IMR-90 (cell line): ENCODE results near the gene CATSPERZ. TPM values are rescaled to one million over a fixed set of nuclear protein-coding genes. Genes with fewer than 3 reads are reported as not detected.

Source experiments
- ATAC-seq: fragments of 200-7000 bp; cut with Tn5 transposase; 2 replicates; pipeline ENCODE4 v1.9.1; 2020; ENCODE audit warnings: low read depth, mild to moderate bottlenecking, moderate library complexity
- BruUV-seq: library from RNA; stranded (reverse); fragments of 400-500 nt; replicated peaks from 2 replicates; lab custom pipeline; 2021; lab: Mats Ljungman, UMichigan
- CTCF ChIA-PET: fragments of 300-600 bp; formaldehyde crosslinking; extraction: SDS; loops from one replicate; lab custom pipeline; 2021; ENCODE audit warnings: antibody characterized with exemption; lab: Yijun Ruan, JAX
- POLR2A ChIA-PET: fragments of 300-600 bp; sonication (Branson Sonifier 250); formaldehyde crosslinking; loops from one replicate; lab custom pipeline; 2022; ENCODE audit warnings: antibody characterized with exemption; ENCODE audit not compliant: unreplicated experiment; lab: Charles Lee
- DNase-seq: peaks from one replicate; pipeline ENCODE4 v3.0.0; 2013
- H2AFZ ChIP-seq: replicated peaks from 2 replicates; pipeline ENCODE3; 2013; ENCODE audit warnings: low read length, mild to moderate bottlenecking; ENCODE audit not compliant: poor library complexity
- H2AK5ac ChIP-seq: 2 replicates; pipeline ENCODE4 v1.6.1; 2013; ENCODE audit warnings: low read depth, low read length, inconsistent platforms
- H2AK9ac ChIP-seq: replicated peaks from 2 replicates; pipeline ENCODE3; 2013; ENCODE audit warnings: mild to moderate bottlenecking, low read depth, low read length, moderate library complexity; ENCODE audit not compliant: poor library complexity
- H2BK120ac ChIP-seq: 2 replicates; pipeline ENCODE4 v1.6.1; 2013; ENCODE audit warnings: low read depth, low read length, inconsistent platforms
- H2BK15ac ChIP-seq: 3 replicates; pipeline ENCODE4 v1.6.1; 2013; ENCODE audit warnings: low read depth, low read length, inconsistent platforms
- H2BK20ac ChIP-seq: 2 replicates; pipeline ENCODE4 v1.6.1; 2013; ENCODE audit warnings: low read depth, mild to moderate bottlenecking, inconsistent platforms, low read length, moderate library complexity
- H2BK5ac ChIP-seq: 2 replicates; pipeline ENCODE4 v1.6.1; 2013; ENCODE audit warnings: mild to moderate bottlenecking, low read depth, low read length, inconsistent platforms; ENCODE audit not compliant: poor library complexity, severe bottlenecking
- H3K14ac ChIP-seq: replicated peaks from 2 replicates; pipeline ENCODE4 v1.6.1; 2013; ENCODE audit warnings: low read depth, low read length, inconsistent platforms
- H3K18ac ChIP-seq: 2 replicates; pipeline ENCODE4 v1.6.1; 2013; ENCODE audit warnings: low read depth, low read length, control low read depth
- H3K23ac ChIP-seq: 2 replicates; pipeline ENCODE4 v1.6.1; 2013; ENCODE audit warnings: low read depth, low read length, inconsistent platforms
- H3K27ac ChIP-seq: 2 replicates; pipeline ENCODE4 v1.5.1; 2013; ENCODE audit warnings: mild to moderate bottlenecking, control low read depth, low read length; ENCODE audit not compliant: insufficient read depth
- H3K27me3 ChIP-seq: 2 replicates; pipeline ENCODE4 v1.6.1; 2013; ENCODE audit warnings: low read length; ENCODE audit not compliant: control insufficient read depth, insufficient read depth
- H3K36me3 ChIP-seq: 2 replicates; pipeline ENCODE4 v1.6.1; 2013; ENCODE audit warnings: low read length, mixed read lengths; ENCODE audit not compliant: control insufficient read depth, insufficient read depth
- H3K4ac ChIP-seq: 2 replicates; pipeline ENCODE4 v1.6.1; 2013; ENCODE audit warnings: low read depth, low read length, inconsistent platforms
- H3K4me1 ChIP-seq: 2 replicates; pipeline ENCODE4 v1.6.1; 2013; ENCODE audit warnings: low read length, mixed read lengths; ENCODE audit not compliant: control insufficient read depth, insufficient read depth
- H3K4me2 ChIP-seq: 2 replicates; pipeline ENCODE4 v1.6.1; 2013; ENCODE audit warnings: low read depth, mild to moderate bottlenecking, control low read depth, low read length, moderate library complexity
- H3K4me3 ChIP-seq: 2 replicates; pipeline ENCODE4 v1.5.1; 2013; ENCODE audit warnings: low read depth, mild to moderate bottlenecking, control low read depth, low read length, moderate library complexity; ENCODE audit not compliant: insufficient read depth
- H3K56ac ChIP-seq: 2 replicates; pipeline ENCODE4 v1.6.1; 2013; ENCODE audit warnings: low read length, inconsistent platforms; ENCODE audit not compliant: insufficient read depth; ENCODE audit errors: extremely low read depth
- H3K79me1 ChIP-seq, 2 experiments: 2 replicates each; pipeline ENCODE4 v1.6.1; 2013; ENCODE audit warnings: low read length in 2 of 2, inconsistent platforms in 1 of 2, low read depth in 1 of 2
- H3K9ac ChIP-seq: 2 replicates; pipeline ENCODE4 v1.6.1; 2013; ENCODE audit warnings: low read depth, low read length, control low read depth
- H3K9me1 ChIP-seq: 2 replicates; pipeline ENCODE4 v1.6.1; 2013; ENCODE audit warnings: low read length, inconsistent platforms; ENCODE audit not compliant: insufficient read depth
- H3K9me3 ChIP-seq: 2 replicates; pipeline ENCODE4 v1.6.1; 2013; ENCODE audit warnings: low read length; ENCODE audit not compliant: control insufficient read depth, insufficient read depth
- H4K20me1 ChIP-seq: 2 replicates; pipeline ENCODE4 v1.6.1; 2013; ENCODE audit warnings: low read length, inconsistent platforms; ENCODE audit not compliant: insufficient read depth
- H4K5ac ChIP-seq: 2 replicates; pipeline ENCODE4 v1.6.1; 2013; ENCODE audit warnings: mild to moderate bottlenecking, low read depth, low read length, control low read depth
- H4K8ac ChIP-seq, 2 experiments: 2 replicates each; pipeline ENCODE4 v1.6.1; 2013; ENCODE audit warnings: low read depth in 2 of 2, low read length in 2 of 2, control low read depth in 1 of 2, inconsistent platforms in 1 of 2
- H4K91ac ChIP-seq: 2 replicates; pipeline ENCODE4 v1.6.1; 2013; ENCODE audit warnings: low read depth, low read length, inconsistent platforms; ENCODE audit not compliant: insufficient read depth
- BHLHE40 ChIP-seq: fragments of 150-350 bp; IDR thresholded peaks from 2 replicates; pipeline ENCODE4 v1.6.1; 2016; ENCODE audit warnings: mild to moderate bottlenecking, low read depth, low read length
- CEBPB ChIP-seq: IDR thresholded peaks from 2 replicates; pipeline ENCODE4 v1.6.1; 2012; ENCODE audit warnings: low read depth, low read length, improper control_type of control experiment
- CHD1 ChIP-seq: IDR thresholded peaks from 2 replicates; pipeline ENCODE4 v1.6.1; 2012; ENCODE audit warnings: low read depth, low read length, improper control_type of control experiment
- FOS ChIP-seq: fragments of 150-350 bp; IDR thresholded peaks from 2 replicates; pipeline ENCODE4 v1.6.1; 2016; ENCODE audit warnings: low read depth, low read length
- MAFK ChIP-seq: IDR thresholded peaks from 2 replicates; pipeline ENCODE4 v1.6.1; 2012; ENCODE audit warnings: low read depth, low read length, improper control_type of control experiment
- MAZ ChIP-seq: IDR thresholded peaks from 2 replicates; pipeline ENCODE4 v1.6.1; 2012; ENCODE audit warnings: low read depth, mild to moderate bottlenecking, low read length, improper control_type of control experiment, moderate library complexity, borderline replicate concordance
- MXI1 ChIP-seq: IDR thresholded peaks from 2 replicates; pipeline ENCODE4 v1.6.1; 2012; ENCODE audit warnings: low read depth, mild to moderate bottlenecking, low read length, moderate library complexity, borderline replicate concordance
- NFE2L2 ChIP-seq: fragments of 150-350 bp; IDR thresholded peaks from 2 replicates; pipeline ENCODE4 v1.6.1; 2016; ENCODE audit warnings: low read depth, mild to moderate bottlenecking, low read length
- POLR2A ChIP-seq: IDR thresholded peaks from 2 replicates; pipeline ENCODE4 v1.6.1; 2012; ENCODE audit warnings: mild to moderate bottlenecking, low read depth, low read length
- RAD21 ChIP-seq: IDR thresholded peaks from 2 replicates; pipeline ENCODE4 v1.6.1; 2012; ENCODE audit warnings: low read length, improper control_type of control experiment
- RCOR1 ChIP-seq: IDR thresholded peaks from 2 replicates; pipeline ENCODE4 v1.6.1; 2012; ENCODE audit warnings: mild to moderate bottlenecking, low read length, improper control_type of control experiment; ENCODE audit not compliant: insufficient replicate concordance
- RFX5 ChIP-seq: IDR thresholded peaks from 2 replicates; pipeline ENCODE4 v1.8.0; 2012; ENCODE audit warnings: low read depth, mild to moderate bottlenecking, low read length, moderate library complexity
- SMC3 ChIP-seq: fragments of 150-350 bp; IDR thresholded peaks from 2 replicates; pipeline ENCODE4 v1.6.1; 2016; ENCODE audit warnings: low read depth, mild to moderate bottlenecking, antibody characterized with exemption, low read length, moderate library complexity
- WGBS, 2 experiments: methylation state at CpG; one replicate each; pipeline versions ENCODE4 v1.1.5 to v1.1.7; 2013; ENCODE audit warnings: missing lambda C conversion rate in 2 of 2; ENCODE audit not compliant: insufficient read length in 1 of 2; ENCODE audit errors: extremely low coverage in 2 of 2; 5-methylcytosine and 5-hydroxymethylcytosine counted together
- dilution Hi-C: fragments of 300-500 bp; cut with HindIII; formaldehyde crosslinking; loops from one replicate; pipeline ENCODE4 v1.14.3; 2018; ENCODE audit warnings: low sequenced_read_pairs; ENCODE audit not compliant: unreplicated experiment
- in situ Hi-C: fragments of 300-500 bp; cut with MboI; formaldehyde crosslinking; loops from 3 replicates; pipeline ENCODE4 v1.14.3; 2019; ENCODE audit warnings: low sequenced_read_pairs, inconsistent platforms, mixed read lengths
- intact Hi-C: fragments of 100-400 bp; cut with micrococcal nuclease; formaldehyde crosslinking; loops from 2 replicates; pipeline ENCODE4 v1.10.0; 2022
- polyA plus RNA-seq, 3 experiments: library from polyadenylated mRNA; depleted of rRNA; stranded (reverse); fragments of >200 nt; gene quantifications; 2 replicates each; pipeline ENCODE4 v1.2.3, GENCODE V29; 2012; ENCODE audit warnings: low replicate concordance in 1 of 3
- total RNA-seq: library from RNA; depleted of rRNA; stranded (reverse); fragments of >200 nt; gene quantifications from 2 replicates; pipeline ENCODE4 v1.2.3, GENCODE V29; 2012
- TF ChIP-seq, protein P1 (sequence below): conservative IDR thresholded peaks from 2 replicates; pipeline ENCODE4 v1.5.1; 2012; ENCODE audit warnings: mild to moderate bottlenecking, low read depth, low read length, improper control_type of control experiment
- TF ChIP-seq, protein P2 (sequence below): fragments of 150-350 bp; IDR thresholded peaks from 2 replicates; pipeline ENCODE4 v1.6.1; 2016; ENCODE audit warnings: low read depth, mild to moderate bottlenecking, low read length, moderate library complexity, borderline replicate concordance
- TF ChIP-seq, protein P3 (sequence below): fragments of 150-350 bp; IDR thresholded peaks from 2 replicates; pipeline ENCODE4 v1.6.1; 2017; ENCODE audit warnings: mild to moderate bottlenecking, antibody characterized with exemption, low read length, low read depth

The CATSPERZ gene
- total and polyA plus RNA-seq, 2 of the 4 experiments (the other 2 are of a cell fraction): not detected

DNA sequence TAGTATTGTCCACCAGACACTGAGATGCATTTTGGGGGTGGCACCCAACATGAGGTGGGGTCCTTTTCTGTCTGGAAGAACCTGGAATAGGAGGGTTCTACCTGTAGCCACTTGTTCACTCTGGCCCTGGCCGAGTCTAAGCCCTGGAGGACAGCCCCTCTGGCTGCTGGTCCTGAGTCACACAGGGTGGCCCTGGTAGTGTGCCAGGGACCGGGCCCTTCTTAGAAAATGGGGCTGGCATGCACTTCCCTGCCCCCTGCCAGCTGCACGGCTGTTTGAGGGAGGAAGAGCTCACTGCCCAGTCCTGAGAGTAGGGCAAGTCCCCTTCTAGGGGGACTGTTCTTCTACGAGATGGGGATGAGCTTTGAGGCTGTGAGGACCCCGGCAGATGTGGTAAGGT is 46.7 kb upstream of the CATSPERZ start:
- intact Hi-C loops (no loop called here), in situ Hi-C loops (no loop called here), dilution Hi-C loops (no loop called here)
- Histone ChIP-seq H3K9me1 (no peaks in the 10 kb centered on the region), H3K56ac (no peak overlapping the region), H3K9ac (no peak overlapping the region), H3K4ac (no peak overlapping the region), H4K91ac (no peak overlapping the region), H3K4me1 (peaks cover 10% of the 10 kb centered on the region), H3K14ac (no peak overlapping the region), H4K20me1 (peaks cover 5% of the 10 kb centered on the region; the same call in 1 of the 2 replicates), H2BK20ac (no peak overlapping the region), H3K79me1 (peaks cover 8 to 61% of the 10 kb centered on the region in 2 experiments), H3K4me3 (no peak overlapping the region), H3K27ac (no peak overlapping the region), H2AFZ (no peak overlapping the region), H3K27me3 (no peaks in the 10 kb centered on the region), H2BK5ac (no peak overlapping the region), H4K5ac (no peak overlapping the region), H2AK9ac (no peak overlapping the region), H3K23ac (no peak overlapping the region), H3K18ac (no peak overlapping the region), H3K9me3 (no peaks in the 10 kb centered on the region), H2AK5ac (no peak overlapping the region), H3K4me2 (no peak overlapping the region), H3K36me3 (peaks cover 25% of the 10 kb centered on the region), H2BK120ac (no peak overlapping the region), H4K8ac (no peak overlapping the region), H2BK15ac (no peak overlapping the region)
- no peak for ATAC-seq
- BruUV-seq: no TSS peak
- CTCF ChIA-PET: no interaction called here
- WGBS, 2 experiments: 80% methylated on average over 1 of the region's 5 CpGs; no CpG with 5 or more reads in 1 of the 2 experiments
- no peak for DNase-seq
- POLR2A ChIA-PET: no interaction called here
- no peak for TF ChIP-seq MAZ
- no peak for TF ChIP-seq SMC3
- no peak for TF ChIP-seq RFX5
- TF ChIP-seq POLR2A: no peak
- TF ChIP-seq, protein P1, sequence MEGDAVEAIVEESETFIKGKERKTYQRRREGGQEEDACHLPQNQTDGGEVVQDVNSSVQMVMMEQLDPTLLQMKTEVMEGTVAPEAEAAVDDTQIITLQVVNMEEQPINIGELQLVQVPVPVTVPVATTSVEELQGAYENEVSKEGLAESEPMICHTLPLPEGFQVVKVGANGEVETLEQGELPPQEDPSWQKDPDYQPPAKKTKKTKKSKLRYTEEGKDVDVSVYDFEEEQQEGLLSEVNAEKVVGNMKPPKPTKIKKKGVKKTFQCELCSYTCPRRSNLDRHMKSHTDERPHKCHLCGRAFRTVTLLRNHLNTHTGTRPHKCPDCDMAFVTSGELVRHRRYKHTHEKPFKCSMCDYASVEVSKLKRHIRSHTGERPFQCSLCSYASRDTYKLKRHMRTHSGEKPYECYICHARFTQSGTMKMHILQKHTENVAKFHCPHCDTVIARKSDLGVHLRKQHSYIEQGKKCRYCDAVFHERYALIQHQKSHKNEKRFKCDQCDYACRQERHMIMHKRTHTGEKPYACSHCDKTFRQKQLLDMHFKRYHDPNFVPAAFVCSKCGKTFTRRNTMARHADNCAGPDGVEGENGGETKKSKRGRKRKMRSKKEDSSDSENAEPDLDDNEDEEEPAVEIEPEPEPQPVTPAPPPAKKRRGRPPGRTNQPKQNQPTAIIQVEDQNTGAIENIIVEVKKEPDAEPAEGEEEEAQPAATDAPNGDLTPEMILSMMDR: no peak
- TF ChIP-seq, protein P2, sequence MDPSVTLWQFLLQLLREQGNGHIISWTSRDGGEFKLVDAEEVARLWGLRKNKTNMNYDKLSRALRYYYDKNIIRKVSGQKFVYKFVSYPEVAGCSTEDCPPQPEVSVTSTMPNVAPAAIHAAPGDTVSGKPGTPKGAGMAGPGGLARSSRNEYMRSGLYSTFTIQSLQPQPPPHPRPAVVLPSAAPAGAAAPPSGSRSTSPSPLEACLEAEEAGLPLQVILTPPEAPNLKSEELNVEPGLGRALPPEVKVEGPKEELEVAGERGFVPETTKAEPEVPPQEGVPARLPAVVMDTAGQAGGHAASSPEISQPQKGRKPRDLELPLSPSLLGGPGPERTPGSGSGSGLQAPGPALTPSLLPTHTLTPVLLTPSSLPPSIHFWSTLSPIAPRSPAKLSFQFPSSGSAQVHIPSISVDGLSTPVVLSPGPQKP: no peak
- TF ChIP-seq, protein P3, sequence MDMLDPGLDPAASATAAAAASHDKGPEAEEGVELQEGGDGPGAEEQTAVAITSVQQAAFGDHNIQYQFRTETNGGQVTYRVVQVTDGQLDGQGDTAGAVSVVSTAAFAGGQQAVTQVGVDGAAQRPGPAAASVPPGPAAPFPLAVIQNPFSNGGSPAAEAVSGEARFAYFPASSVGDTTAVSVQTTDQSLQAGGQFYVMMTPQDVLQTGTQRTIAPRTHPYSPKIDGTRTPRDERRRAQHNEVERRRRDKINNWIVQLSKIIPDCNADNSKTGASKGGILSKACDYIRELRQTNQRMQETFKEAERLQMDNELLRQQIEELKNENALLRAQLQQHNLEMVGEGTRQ: no peak
- TF ChIP-seq MAFK: no peak
- no peak for TF ChIP-seq RCOR1
- TF ChIP-seq CHD1: no peak
- TF ChIP-seq BHLHE40: no peak
- TF ChIP-seq RAD21: no peak
- TF ChIP-seq FOS: no peak
- TF ChIP-seq NFE2L2: no peak
- no peak for TF ChIP-seq CEBPB
- TF ChIP-seq MXI1: no peak
